HCT116 (cell line): ENCODE data around the gene UMODL1. TPM values are rescaled to one million over a fixed set of nuclear protein-coding genes. Genes with fewer than 3 reads are reported as not detected.

Experiments used
- ATAC-seq: fragments of 200-7000 bp; cut with Tn5 transposase; 2 replicates; pipeline ENCODE4 v1.9.1; 2020; ENCODE audit warnings: mild to moderate bottlenecking, moderate library complexity
- BruUV-seq: library from RNA; stranded (reverse); fragments of 400-500 nt; replicated peaks from 2 replicates; lab custom pipeline; 2021; lab: Mats Ljungman, UMichigan
- CTCF ChIA-PET: fragments of 300-600 bp; sonication (Branson Sonifier 250); formaldehyde crosslinking; loops from one replicate; lab custom pipeline; 2021; ENCODE audit warnings: antibody characterized with exemption; lab: Charles Lee
- POLR2A ChIA-PET: fragments of 300-600, 350-600 bp; sonication (Branson Sonifier 250); formaldehyde crosslinking; loops from one replicate; lab custom pipeline; 2021; ENCODE audit warnings: antibody characterized with exemption; lab: Charles Lee
- RAD21 ChIA-PET, 2 experiments: fragments of 300-600 bp; sonication (Branson Sonifier 250); formaldehyde crosslinking; loops; one replicate each; lab custom pipeline; 2023; ENCODE audit warnings: low total read pairs in 2 of 2; ENCODE audit not compliant: uncharacterized antibody in 2 of 2, unreplicated experiment in 2 of 2, low non-redundant PET in 1 of 2; lab: Charles Lee
- DNase-seq: peaks from one replicate; pipeline ENCODE4 v3.0.0-alpha.2; 2010; ENCODE audit warnings: low read depth, low spot score
- H2AFZ ChIP-seq: fragments of 200-600 bp; shearing (Covaris generic), sonication (generic); 2 replicates; pipeline ENCODE4 v1.6.1; 2017; ENCODE audit warnings: low read depth, mixed run types, mixed read lengths, antibody characterized with exemption, low read length; ENCODE audit not compliant: poor library complexity, severe bottlenecking
- H3K27ac ChIP-seq: 2 replicates; pipeline ENCODE4 v1.5.1; 2012; ENCODE audit warnings: low read depth, low read length
- H3K27me3 ChIP-seq: fragments of 200-600 bp; sonication (generic); 2 replicates; pipeline ENCODE4 v1.6.1; 2016; ENCODE audit warnings: mixed run types, low read length, mixed read lengths; ENCODE audit not compliant: insufficient read depth
- H3K36me3 ChIP-seq, 2 experiments: fragments of 200-500 bp in 1 of 2; fragments of 200-600 bp in 1 of 2; sonication (Bioruptor generic) in 1 of 2; sonication (generic) in 1 of 2; 2 replicates each; pipeline versions ENCODE4 v1.5.1 to v1.6.1; 2014 to 2016; ENCODE audit warnings: low read length in 2 of 2, inconsistent platforms in 1 of 2, mixed read lengths in 1 of 2, mixed run types in 1 of 2; ENCODE audit not compliant: insufficient read depth in 2 of 2, control insufficient read depth in 1 of 2
- H3K4me1 ChIP-seq, 2 experiments: fragments of 200-600 bp in 1 of 2; sonication (generic) in 1 of 2; 2 replicates each; pipeline versions ENCODE4 v1.5.1 to v1.6.1; 2012 to 2017; ENCODE audit warnings: low read length in 2 of 2, inconsistent platforms in 1 of 2, mild to moderate bottlenecking in 1 of 2, mixed read lengths in 1 of 2, mixed run types in 1 of 2, moderate library complexity in 1 of 2; ENCODE audit not compliant: insufficient read depth in 2 of 2, control insufficient read depth in 1 of 2
- H3K4me2 ChIP-seq: fragments of 200-600 bp; sonication (generic); 2 replicates; pipeline ENCODE4 v1.6.1; 2017; ENCODE audit warnings: mixed run types, low read length, mixed read lengths
- H3K4me3 ChIP-seq, 2 experiments: fragments of 200-600 bp in 1 of 2; sonication (generic) in 1 of 2; replicated peaks in 1 of 2; 2 replicates each; pipeline ENCODE4 v1.5.1; 2011 to 2016; ENCODE audit warnings: low read length in 2 of 2, control low read depth in 1 of 2, low read depth in 1 of 2, mild to moderate bottlenecking in 1 of 2, mixed read lengths in 1 of 2, mixed run types in 1 of 2
- H3K79me2 ChIP-seq: fragments of 200-600 bp; sonication (generic); 2 replicates; pipeline ENCODE4 v1.6.1; 2017; ENCODE audit warnings: mild to moderate bottlenecking, mixed run types, low read length, moderate library complexity, mixed read lengths; ENCODE audit not compliant: insufficient read depth
- H3K9ac ChIP-seq: fragments of 200-600 bp; sonication (generic); 2 replicates; pipeline ENCODE4 v1.6.1; 2016; ENCODE audit warnings: low read length, mixed read lengths
- H3K9me2 ChIP-seq: fragments of 200-600 bp; sonication (generic), shearing (Covaris generic); 2 replicates; pipeline ENCODE4 v1.6.1; 2017; ENCODE audit warnings: mixed run types, mild to moderate bottlenecking, moderate library complexity; ENCODE audit not compliant: insufficient read depth
- H3K9me3 ChIP-seq, 2 experiments: fragments of 200-500 bp in 1 of 2; fragments of 200-600 bp in 1 of 2; sonication (Bioruptor generic) in 1 of 2; sonication (generic) in 1 of 2; 2 replicates each; pipeline ENCODE4 v1.6.1; 2014 to 2017; ENCODE audit warnings: low read length in 2 of 2, mixed read lengths in 2 of 2, inconsistent platforms in 1 of 2, low read depth in 1 of 2, mild to moderate bottlenecking in 1 of 2, mixed run types in 1 of 2, moderate library complexity in 1 of 2; ENCODE audit not compliant: control insufficient read depth in 1 of 2, insufficient read depth in 1 of 2
- H4K20me1 ChIP-seq: fragments of 200-600 bp; sonication (generic), shearing (Covaris generic); 2 replicates; pipeline ENCODE4 v1.6.1; 2017; ENCODE audit warnings: mixed run types, mild to moderate bottlenecking, moderate library complexity; ENCODE audit not compliant: insufficient read depth
- ATF3 ChIP-seq: IDR thresholded peaks from 2 replicates; pipeline ENCODE4 v1.6.1; 2012
- CEBPB ChIP-seq: IDR thresholded peaks from 2 replicates; pipeline ENCODE4 v1.6.1; 2012; ENCODE audit warnings: low read depth
- EGR1 ChIP-seq: IDR thresholded peaks from 2 replicates; pipeline ENCODE4 v1.6.1; 2012; ENCODE audit warnings: low read depth
- ELF1 ChIP-seq: IDR thresholded peaks from 2 replicates; pipeline ENCODE4 v1.6.1; 2012; ENCODE audit warnings: low read depth, borderline replicate concordance
- EZH2 ChIP-seq: fragments of 200-600 bp; sonication (generic); IDR thresholded peaks from 2 replicates; pipeline ENCODE4 v1.6.1; 2017; ENCODE audit warnings: antibody characterized with exemption, mixed run types
- EZH2phosphoT487 ChIP-seq: fragments of 200-600 bp; IDR thresholded peaks from 2 replicates; pipeline ENCODE4 v1.6.1; 2018; ENCODE audit warnings: antibody characterized with exemption, borderline replicate concordance
- FOSL1 ChIP-seq: IDR thresholded peaks from 2 replicates; pipeline ENCODE4 v1.6.1; 2012; ENCODE audit warnings: low read depth
- JUND ChIP-seq: IDR thresholded peaks from 2 replicates; pipeline ENCODE4 v1.6.1; 2012
- POLR2A ChIP-seq: IDR thresholded peaks from 2 replicates; pipeline ENCODE4 v1.7.0; 2011; ENCODE audit warnings: borderline replicate concordance; ENCODE audit not compliant: insufficient read depth, insufficient read length; ENCODE audit errors: extremely low read depth
- POLR2AphosphoS5 ChIP-seq: IDR thresholded peaks from 2 replicates; pipeline ENCODE4 v1.6.1; 2011; ENCODE audit warnings: mild to moderate bottlenecking, low read depth, low read length, moderate library complexity
- RAD21 ChIP-seq: IDR thresholded peaks from 2 replicates; pipeline ENCODE4 v1.6.1; 2012; ENCODE audit warnings: low read depth, mild to moderate bottlenecking
- SIN3A ChIP-seq: IDR thresholded peaks from 2 replicates; pipeline ENCODE4 v1.6.1; 2012; ENCODE audit warnings: low read depth
- SP1 ChIP-seq: IDR thresholded peaks from 2 replicates; pipeline ENCODE4 v1.6.1; 2012; ENCODE audit warnings: low read depth
- SRF ChIP-seq: IDR thresholded peaks from 2 replicates; pipeline ENCODE4 v1.6.1; 2012; ENCODE audit warnings: low read depth
- TCF7L2 ChIP-seq: IDR thresholded peaks from 2 replicates; pipeline ENCODE4 v1.7.0; 2011; ENCODE audit warnings: borderline replicate concordance, inconsistent platforms; ENCODE audit not compliant: insufficient read depth, insufficient read length; ENCODE audit errors: extremely low read depth
- YY1 ChIP-seq: IDR thresholded peaks from 2 replicates; pipeline ENCODE4 v1.6.1; 2011; ENCODE audit warnings: low read length, low read depth, moderate library complexity, mild to moderate bottlenecking; ENCODE audit not compliant: insufficient replicate concordance; ENCODE audit errors: extremely low read depth
- ZNF274 ChIP-seq: fragments of 200-500 bp; sonication (Bioruptor generic); IDR thresholded peaks from 2 replicates; pipeline ENCODE4 v1.6.1; 2014; ENCODE audit warnings: mild to moderate bottlenecking, low read depth, low read length, inconsistent platforms
- intact Hi-C: fragments of 100-400 bp; cut with micrococcal nuclease; formaldehyde crosslinking; loops from 2 replicates; pipeline ENCODE4 v1.10.0; 2022
- total RNA-seq: library from RNA; stranded (reverse); gene quantifications from one replicate; pipeline ENCODE4 v1.2.1, GENCODE V29; 2021; ENCODE audit not compliant: unreplicated experiment
- TF ChIP-seq, protein P1 (sequence below): IDR thresholded peaks from 2 replicates; pipeline ENCODE4 v1.6.1; 2011; ENCODE audit warnings: mild to moderate bottlenecking, low read length, moderate library complexity; ENCODE audit not compliant: insufficient replicate concordance; ENCODE audit errors: extremely low read depth
- TF ChIP-seq, protein P2 (sequence below): IDR thresholded peaks from 2 replicates; pipeline ENCODE4 v1.6.1; 2012

Gene UMODL1
- total RNA-seq, 1 experiment from 2014 or later, result not detected

- Histone ChIP-seq H3K27me3 (peaks cover 21% of the 10 kb centered on the region; the same call in 1 of the 2 replicates), H3K4me1 (peaks cover 0 to 5% of the 10 kb centered on the region in 2 experiments; a peak in 1 of 4 replicates), H3K4me2 (no peak overlapping the region), H3K9me2 (no peaks in the 10 kb centered on the region), H3K27ac (no peak overlapping the region), H2AFZ (no peak overlapping the region), H3K36me3 (no peaks in the 10 kb centered on the region), H3K79me2 (no peaks in the 10 kb centered on the region), H3K9ac (no peak overlapping the region), H3K9me3 (no peaks in the 10 kb centered on the region), H3K4me3 (no peak overlapping the region), H4K20me1 (no peaks in the 10 kb centered on the region)
- ChIA-PET CTCF (no interaction called here), RAD21 (no interaction called here), POLR2A (no interaction called here)
- no peak for DNase-seq
- intact Hi-C loops, result loop anchor here (5.0 to 10.0 kb wide), 2 partner anchors 107 to 240 kb away; partner anchors contain the start of gene PRDM15
- no peak for ATAC-seq
- no peak for TF ChIP-seq POLR2A
- TF ChIP-seq, protein P1, sequence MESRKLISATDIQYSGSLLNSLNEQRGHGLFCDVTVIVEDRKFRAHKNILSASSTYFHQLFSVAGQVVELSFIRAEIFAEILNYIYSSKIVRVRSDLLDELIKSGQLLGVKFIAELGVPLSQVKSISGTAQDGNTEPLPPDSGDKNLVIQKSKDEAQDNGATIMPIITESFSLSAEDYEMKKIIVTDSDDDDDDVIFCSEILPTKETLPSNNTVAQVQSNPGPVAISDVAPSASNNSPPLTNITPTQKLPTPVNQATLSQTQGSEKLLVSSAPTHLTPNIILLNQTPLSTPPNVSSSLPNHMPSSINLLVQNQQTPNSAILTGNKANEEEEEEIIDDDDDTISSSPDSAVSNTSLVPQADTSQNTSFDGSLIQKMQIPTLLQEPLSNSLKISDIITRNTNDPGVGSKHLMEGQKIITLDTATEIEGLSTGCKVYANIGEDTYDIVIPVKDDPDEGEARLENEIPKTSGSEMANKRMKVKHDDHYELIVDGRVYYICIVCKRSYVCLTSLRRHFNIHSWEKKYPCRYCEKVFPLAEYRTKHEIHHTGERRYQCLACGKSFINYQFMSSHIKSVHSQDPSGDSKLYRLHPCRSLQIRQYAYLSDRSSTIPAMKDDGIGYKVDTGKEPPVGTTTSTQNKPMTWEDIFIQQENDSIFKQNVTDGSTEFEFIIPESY, result no peak
- TF ChIP-seq, protein P2, sequence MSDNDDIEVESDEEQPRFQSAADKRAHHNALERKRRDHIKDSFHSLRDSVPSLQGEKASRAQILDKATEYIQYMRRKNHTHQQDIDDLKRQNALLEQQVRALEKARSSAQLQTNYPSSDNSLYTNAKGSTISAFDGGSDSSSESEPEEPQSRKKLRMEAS, result no peak
- TF ChIP-seq CEBPB, result no peak
- no peak for TF ChIP-seq EGR1
- no peak for TF ChIP-seq SRF
- no peak for TF ChIP-seq YY1
- TF ChIP-seq SP1, result no peak
- no peak for TF ChIP-seq ATF3
- TF ChIP-seq SIN3A, result no peak
- no peak for TF ChIP-seq ZNF274
- TF ChIP-seq TCF7L2, result no peak
- no peak for TF ChIP-seq EZH2phosphoT487
- no peak for TF ChIP-seq ELF1
- TF ChIP-seq POLR2AphosphoS5, result no peak
- TF ChIP-seq FOSL1, result no peak
- TF ChIP-seq EZH2, result no peak
- TF ChIP-seq JUND, result no peak
- TF ChIP-seq RAD21, result no peak
- no TSS peak for BruUV-seq
Observed at GRCh38 chr21:42114646-42115045, 43.5 kb downstream of the UMODL1 start.
